H9 (cell line): ENCODE measurements around the gene FNIP1. TPM values are rescaled to one million over a fixed set of nuclear protein-coding genes. Genes with fewer than 3 reads are reported as not detected.

Experiments used
- DNase-seq: peaks from one replicate; pipeline ENCODE4 v3.0.0-alpha.2; 2017
- H2AFZ ChIP-seq: one replicate; pipeline ENCODE4 v1.6.1; 2013; ENCODE audit warnings: mild to moderate bottlenecking, low read length, control low read depth, moderate library complexity
- H2AK5ac ChIP-seq: 2 replicates; pipeline ENCODE4 v1.6.1; 2013; ENCODE audit warnings: low read length, control low read depth, mixed read lengths; ENCODE audit not compliant: insufficient read length
- H2BK120ac ChIP-seq: one replicate; pipeline ENCODE4 v1.6.1; 2013; ENCODE audit warnings: low read depth, mild to moderate bottlenecking, low read length, control low read depth, inconsistent platforms; ENCODE audit not compliant: poor library complexity, severe bottlenecking
- H2BK12ac ChIP-seq: 2 replicates; pipeline ENCODE4 v1.6.1; 2013; ENCODE audit warnings: low read length, control low read depth, mixed read lengths, low read depth; ENCODE audit not compliant: insufficient read length
- H2BK15ac ChIP-seq: 2 replicates; pipeline ENCODE4 v1.6.1; 2013; ENCODE audit warnings: low read depth, low read length, control low read depth
- H2BK20ac ChIP-seq: one replicate; pipeline ENCODE4 v1.6.1; 2013; ENCODE audit warnings: low read depth, mild to moderate bottlenecking, low read length, control low read depth, inconsistent platforms; ENCODE audit not compliant: poor library complexity, severe bottlenecking
- H2BK5ac ChIP-seq: 2 replicates; pipeline ENCODE4 v1.6.1; 2013; ENCODE audit warnings: low read length, control low read depth, mixed read lengths; ENCODE audit not compliant: insufficient read length
- H3K14ac ChIP-seq: 2 replicates; pipeline ENCODE4 v1.6.1; 2013; ENCODE audit warnings: low read length, control low read depth; ENCODE audit not compliant: insufficient read depth
- H3K18ac ChIP-seq: 2 replicates; pipeline ENCODE4 v1.6.1; 2013; ENCODE audit warnings: low read depth, mild to moderate bottlenecking, mixed read lengths, low read length, control low read depth; ENCODE audit not compliant: insufficient read length
- H3K23ac ChIP-seq: 2 replicates; pipeline ENCODE4 v1.6.1; 2013; ENCODE audit warnings: low read length, control low read depth, mixed read lengths, low read depth; ENCODE audit not compliant: insufficient read length
- H3K23me2 ChIP-seq: 2 replicates; pipeline ENCODE4 v1.6.1; 2013; ENCODE audit warnings: low read depth, mild to moderate bottlenecking, mixed read lengths, low read length, control low read depth; ENCODE audit not compliant: insufficient read length, poor library complexity, severe bottlenecking
- H3K27ac ChIP-seq: 2 replicates; pipeline ENCODE4 v1.5.1; 2013; ENCODE audit warnings: low read length, control low read depth, mixed read lengths, low read depth; ENCODE audit not compliant: insufficient read length
- H3K27me3 ChIP-seq: 2 replicates; pipeline ENCODE4 v1.6.1; 2013; ENCODE audit warnings: low read length, control low read depth, inconsistent platforms; ENCODE audit not compliant: insufficient read depth
- H3K4ac ChIP-seq: 2 replicates; pipeline ENCODE4 v1.6.1; 2013; ENCODE audit warnings: low read depth, mild to moderate bottlenecking, control low read depth, inconsistent platforms, low read length, moderate library complexity
- H3K4me1 ChIP-seq: 2 replicates; pipeline ENCODE4 v1.6.1; 2013; ENCODE audit warnings: low read length, control low read depth, inconsistent platforms; ENCODE audit not compliant: insufficient read depth
- H3K4me2 ChIP-seq: 2 replicates; pipeline ENCODE4 v1.6.1; 2013; ENCODE audit warnings: low read length, control low read depth, mixed read lengths; ENCODE audit not compliant: insufficient read length, insufficient read depth
- H3K56ac ChIP-seq: 2 replicates; pipeline ENCODE4 v1.6.1; 2013; ENCODE audit warnings: low read depth, mild to moderate bottlenecking, mixed read lengths, low read length, control low read depth; ENCODE audit not compliant: insufficient read length
- H3K79me1 ChIP-seq: 2 replicates; pipeline ENCODE4 v1.6.1; 2013; ENCODE audit warnings: low read depth, mild to moderate bottlenecking, moderate library complexity, low read length, control low read depth, inconsistent platforms; ENCODE audit not compliant: insufficient read depth, poor library complexity, severe bottlenecking
- H3K79me2 ChIP-seq: 2 replicates; pipeline ENCODE4 v1.6.1; 2013; ENCODE audit warnings: low read length, control low read depth, inconsistent platforms; ENCODE audit not compliant: insufficient read depth
- H3K9ac ChIP-seq: 2 replicates; pipeline ENCODE4 v1.6.1; 2013; ENCODE audit warnings: low read length, control low read depth, mixed read lengths; ENCODE audit not compliant: insufficient read length; ENCODE audit errors: extremely low read depth
- H3K9me3 ChIP-seq: one replicate; pipeline ENCODE4 v1.6.1; 2013; ENCODE audit warnings: low read depth, low read length, inconsistent platforms; ENCODE audit not compliant: control insufficient read depth
- H3T11ph ChIP-seq: one replicate; pipeline ENCODE4 v1.6.1; 2013; ENCODE audit warnings: mild to moderate bottlenecking, low read length, control low read depth, inconsistent platforms
- H4K20me1 ChIP-seq: one replicate; pipeline ENCODE4 v1.6.1; 2013; ENCODE audit not compliant: control insufficient read depth, insufficient read length, insufficient read depth
- H4K5ac ChIP-seq: 2 replicates; pipeline ENCODE4 v1.6.1; 2013; ENCODE audit warnings: low read depth, mild to moderate bottlenecking, mixed read lengths, low read length, control low read depth; ENCODE audit not compliant: insufficient read length
- H4K8ac ChIP-seq: replicated peaks from 2 replicates; pipeline ENCODE4 v1.6.1; 2013; ENCODE audit warnings: low read length, control low read depth, mixed read lengths, low read depth; ENCODE audit not compliant: insufficient read length
- H4K91ac ChIP-seq: 2 replicates; pipeline ENCODE4 v1.6.1; 2013; ENCODE audit warnings: low read depth, mild to moderate bottlenecking, moderate library complexity, mixed read lengths, low read length, control low read depth; ENCODE audit not compliant: insufficient read length
- H3K27ac Mint-ChIP-seq, 3 experiments: 2 replicates in 2 of 3; 3 replicates in 1 of 3; pipeline ENCODE4 v1.8.0; 2020 to 2021; ENCODE audit warnings: mixed read lengths in 3 of 3, mild to moderate bottlenecking in 1 of 3, moderate library complexity in 1 of 3
- H3K27me3 Mint-ChIP-seq: 2 replicates; pipeline ENCODE4 v1.8.0; 2021; ENCODE audit warnings: low read depth, mild to moderate bottlenecking, moderate library complexity, mixed read lengths
- H3K36me3 Mint-ChIP-seq, 3 experiments: 2 replicates in 2 of 3; 3 replicates in 1 of 3; pipeline ENCODE4 v1.8.0; 2020 to 2021; ENCODE audit warnings: low read depth in 3 of 3, mixed read lengths in 3 of 3; ENCODE audit not compliant: insufficient read depth in 1 of 3
- H3K4me1 Mint-ChIP-seq, 2 experiments: 2 replicates each; pipeline ENCODE4 v1.8.0; 2020; ENCODE audit warnings: mixed read lengths in 2 of 2
- H3K4me3 Mint-ChIP-seq, 2 experiments: 2 replicates in 1 of 2; 3 replicates in 1 of 2; pipeline ENCODE4 v1.8.0; 2020 to 2021; ENCODE audit warnings: mild to moderate bottlenecking in 2 of 2, mixed read lengths in 2 of 2, moderate library complexity in 1 of 2
- H3K9me3 Mint-ChIP-seq, 2 experiments: 2 replicates in 1 of 2; 3 replicates in 1 of 2; pipeline ENCODE4 v1.8.0; 2020; ENCODE audit warnings: mild to moderate bottlenecking in 2 of 2, mixed read lengths in 2 of 2, moderate library complexity in 1 of 2
- CTCF ChIP-seq: fragments of 200-600 bp; sonication (generic); conservative IDR thresholded peaks from 3 replicates; pipeline ENCODE4 v1.8.0; 2021; ENCODE audit warnings: antibody characterized with exemption, mild to moderate bottlenecking
- WGBS: extraction: QIAGEN DNeasy Blood & Tissue Kit; methylation state at CpG from one replicate; pipeline ENCODE4 v1.1.7; 2013; ENCODE audit warnings: missing lambda C conversion rate, low lambda C conversion rate, mixed read lengths; ENCODE audit not compliant: insufficient read length; ENCODE audit errors: extremely low coverage; 5-methylcytosine and 5-hydroxymethylcytosine counted together
- total RNA-seq: library from RNA; stranded (reverse); gene quantifications from 2 replicates; pipeline ENCODE4 v1.2.1, GENCODE V29; 2021

Gene FNIP1
- total RNA-seq, 1 experiment from 2014 or later, result 13.4 TPM

- H3K4me3 Mint-ChIP-seq, result no peak overlapping the region
- H3K9ac ChIP-seq, result no peak overlapping the region
- no peak overlapping the region for H3K14ac ChIP-seq
- no peak overlapping the region for H3K4ac ChIP-seq
- H3T11ph ChIP-seq, result no peak overlapping the region
- H4K5ac ChIP-seq, result no peak overlapping the region
- no peak overlapping the region for H3K27ac ChIP-seq
- no peak overlapping the region for H2BK120ac ChIP-seq
- H2AK5ac ChIP-seq, result no peak overlapping the region
- H3K9me3 Mint-ChIP-seq, result no peaks in the 10 kb centered on the region; a peak in 1 of 5 replicates
- no peak overlapping the region for H3K23ac ChIP-seq
- no peaks in the 10 kb centered on the region for H4K20me1 ChIP-seq
- no peaks in the 10 kb centered on the region for H3K9me3 ChIP-seq
- no peak overlapping the region for H2BK15ac ChIP-seq
- H2BK12ac ChIP-seq, result no peak overlapping the region
- H2BK5ac ChIP-seq, result no peak overlapping the region
- H2AFZ ChIP-seq, result no peak overlapping the region
- no peak overlapping the region for H3K27ac Mint-ChIP-seq
- no peak overlapping the region for H4K91ac ChIP-seq
- peaks cover 12 to 29% (median 21%) of the 10 kb centered on the region in 3 experiments for H3K36me3 Mint-ChIP-seq
- no peaks in the 10 kb centered on the region for H3K27me3 Mint-ChIP-seq
- H3K79me1 ChIP-seq, result no peaks in the 10 kb centered on the region
- no peaks in the 10 kb centered on the region for H3K4me1 ChIP-seq
- no peak overlapping the region for H2BK20ac ChIP-seq
- no peak overlapping the region for H3K4me2 ChIP-seq
- DNase-seq, result no peak
- no peaks in the 10 kb centered on the region for H3K79me2 ChIP-seq
- no CpG with 5 or more reads among the region's 2 CpGs for WGBS
- no peak overlapping the region for H4K8ac ChIP-seq
- TF ChIP-seq CTCF, result no peak
- H3K27me3 ChIP-seq, result no peaks in the 10 kb centered on the region
- H3K23me2 ChIP-seq, result no peaks in the 10 kb centered on the region
- no peak overlapping the region for H3K56ac ChIP-seq
- no peaks in the 10 kb centered on the region for H3K4me1 Mint-ChIP-seq
- no peak overlapping the region for H3K18ac ChIP-seq
Observed at GRCh38 chr5:131654776-131655175, 142.0 kb downstream of the FNIP1 start.
